HG02973 (cell line): ENCODE data around the gene CLBA1.
"Not testable (repeated sequence)": the region's sequence is repeated elsewhere in the genome, so short reads cannot be mapped to it uniquely, and the experiment has no call there.

Experiments used
- ATAC-seq: cut with Tn5 transposase; IDR thresholded peaks from one replicate; pipeline ENCODE4 v1.9.1; 2021; ENCODE audit warnings: moderate library complexity; ENCODE audit not compliant: unreplicated experiment

Gene CLBA1

GRCh38 chr14:104947881-104948735 lies 37.5 kb upstream of the CLBA1 start:
- ATAC-seq = not testable (repeated sequence)

GRCh38 chr14:104948736-104949031 lies 36.9 kb upstream of the CLBA1 start:
- ATAC-seq = no peak

- ATAC-seq = not testable (repeated sequence)
Observed at GRCh38 chr14:104949406-104949955, 36.1 kb upstream of the CLBA1 start.

GRCh38 chr14:104950021-104950420 lies 35.6 kb upstream of the CLBA1 start:
- ATAC-seq = no peak

- not testable (repeated sequence) for ATAC-seq
Observed at GRCh38 chr14:104950701-104951100, 34.9 kb upstream of the CLBA1 start.

GRCh38 chr14:104951863-104952657 lies 33.5 kb upstream of the CLBA1 start:
- ATAC-seq = not testable (repeated sequence)

- ATAC-seq = no peak
Observed at GRCh38 chr14:104953097-104953496, 32.5 kb upstream of the CLBA1 start.

- ATAC-seq = no peak
Observed at GRCh38 chr14:104953896-104954656, 31.5 kb upstream of the CLBA1 start.

- no peak for ATAC-seq
Observed at GRCh38 chr14:104954746-104955395, 30.7 kb upstream of the CLBA1 start.

GRCh38 chr14:104955396-104955770 lies 30.2 kb upstream of the CLBA1 start:
- ATAC-seq = no peak

GRCh38 chr14:104956290-104956890 lies 29.2 kb upstream of the CLBA1 start:
- ATAC-seq = no peak

- no peak for ATAC-seq
Observed at GRCh38 chr14:104957146-104958113, 28.2 kb upstream of the CLBA1 start.

- no peak for ATAC-seq
Observed at GRCh38 chr14:104964546-104964945, 21.0 kb upstream of the CLBA1 start.

- no peak for ATAC-seq
Observed at GRCh38 chr14:104965561-104966231, 19.9 kb upstream of the CLBA1 start.

GRCh38 chr14:104966261-104966865 lies 19.2 kb upstream of the CLBA1 start:
- ATAC-seq = no peak

GRCh38 chr14:104966981-104967385 lies 18.6 kb upstream of the CLBA1 start:
- ATAC-seq = no peak

GRCh38 chr14:104967386-104968152 lies 18.0 kb upstream of the CLBA1 start:
- no peak for ATAC-seq
